ENCODE data around the gene BRD9. TPM values are rescaled to one million over a fixed set of nuclear protein-coding genes. Genes with fewer than 3 reads are reported as not detected.

The BRD9 gene
- total RNA-seq, 4 donors from 2014 or later, result 29.6 to 91.3 (median 37.9) TPM

DNA sequence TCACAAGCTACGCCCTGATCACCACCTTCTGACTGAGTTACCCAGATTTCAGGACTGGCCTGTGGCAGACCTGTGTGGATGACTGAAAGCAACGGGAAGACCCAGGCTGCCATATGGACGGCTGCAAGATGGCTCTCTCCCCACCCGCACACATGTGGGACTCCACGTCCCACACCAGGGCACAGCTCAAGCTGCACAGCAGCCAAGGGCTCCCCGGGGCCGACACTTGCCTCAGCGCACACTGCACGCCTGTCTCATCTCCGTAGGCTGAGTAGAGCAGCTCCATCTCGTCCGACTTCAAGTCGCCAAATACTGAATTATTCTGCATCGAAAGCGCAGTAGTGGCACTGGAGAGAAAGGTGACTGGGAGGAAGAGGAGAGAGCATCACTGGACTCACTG, 14.5 kb downstream of the BRD9 start:
- no peaks in the 10 kb centered on the region for H3K9me3 ChIP-seq
- H3K27me3 ChIP-seq, result no peaks in the 10 kb centered on the region
- H3K27ac ChIP-seq, result no peak overlapping the region
- no peak for DNase-seq
- H3K4me3 ChIP-seq, result no peak overlapping the region
- no peaks in the 10 kb centered on the region for H3K4me1 ChIP-seq
- intact Hi-C loops (cut with DNase I; ENCODE audit: low total_unique reads) (no loop called here), in situ Hi-C loops (cut with MboI; ENCODE audit: low pct_ligation_motif_present in 1 of 4, low pct_unique_long_range_greater_than_20kb in 1 of 4, low sequenced_read_pairs in 3 of 4) (no loop called here)
- peaks cover 0 to 49% (median 18%) of the 10 kb centered on the region in 4 donors for H3K36me3 ChIP-seq
- TF ChIP-seq POLR2AphosphoS5 (IDR thresholded peaks at IDR 0.05), result no peak
- no peak for TF ChIP-seq POLR2A (IDR thresholded peaks at IDR 0.05)
- TF ChIP-seq, protein P1, sequence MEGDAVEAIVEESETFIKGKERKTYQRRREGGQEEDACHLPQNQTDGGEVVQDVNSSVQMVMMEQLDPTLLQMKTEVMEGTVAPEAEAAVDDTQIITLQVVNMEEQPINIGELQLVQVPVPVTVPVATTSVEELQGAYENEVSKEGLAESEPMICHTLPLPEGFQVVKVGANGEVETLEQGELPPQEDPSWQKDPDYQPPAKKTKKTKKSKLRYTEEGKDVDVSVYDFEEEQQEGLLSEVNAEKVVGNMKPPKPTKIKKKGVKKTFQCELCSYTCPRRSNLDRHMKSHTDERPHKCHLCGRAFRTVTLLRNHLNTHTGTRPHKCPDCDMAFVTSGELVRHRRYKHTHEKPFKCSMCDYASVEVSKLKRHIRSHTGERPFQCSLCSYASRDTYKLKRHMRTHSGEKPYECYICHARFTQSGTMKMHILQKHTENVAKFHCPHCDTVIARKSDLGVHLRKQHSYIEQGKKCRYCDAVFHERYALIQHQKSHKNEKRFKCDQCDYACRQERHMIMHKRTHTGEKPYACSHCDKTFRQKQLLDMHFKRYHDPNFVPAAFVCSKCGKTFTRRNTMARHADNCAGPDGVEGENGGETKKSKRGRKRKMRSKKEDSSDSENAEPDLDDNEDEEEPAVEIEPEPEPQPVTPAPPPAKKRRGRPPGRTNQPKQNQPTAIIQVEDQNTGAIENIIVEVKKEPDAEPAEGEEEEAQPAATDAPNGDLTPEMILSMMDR (IDR thresholded peaks at IDR 0.05), result no peak
- no peak for TF ChIP-seq EP300 (IDR thresholded peaks at IDR 0.05; ENCODE audit: low read depth)
- 87% methylated on average over 15 of the region's 15 CpGs; no CpG with 5 or more reads in 1 of the 2 donors for WGBS, 2 donors (ENCODE audit: low coverage in 1 of 2)

DNA sequence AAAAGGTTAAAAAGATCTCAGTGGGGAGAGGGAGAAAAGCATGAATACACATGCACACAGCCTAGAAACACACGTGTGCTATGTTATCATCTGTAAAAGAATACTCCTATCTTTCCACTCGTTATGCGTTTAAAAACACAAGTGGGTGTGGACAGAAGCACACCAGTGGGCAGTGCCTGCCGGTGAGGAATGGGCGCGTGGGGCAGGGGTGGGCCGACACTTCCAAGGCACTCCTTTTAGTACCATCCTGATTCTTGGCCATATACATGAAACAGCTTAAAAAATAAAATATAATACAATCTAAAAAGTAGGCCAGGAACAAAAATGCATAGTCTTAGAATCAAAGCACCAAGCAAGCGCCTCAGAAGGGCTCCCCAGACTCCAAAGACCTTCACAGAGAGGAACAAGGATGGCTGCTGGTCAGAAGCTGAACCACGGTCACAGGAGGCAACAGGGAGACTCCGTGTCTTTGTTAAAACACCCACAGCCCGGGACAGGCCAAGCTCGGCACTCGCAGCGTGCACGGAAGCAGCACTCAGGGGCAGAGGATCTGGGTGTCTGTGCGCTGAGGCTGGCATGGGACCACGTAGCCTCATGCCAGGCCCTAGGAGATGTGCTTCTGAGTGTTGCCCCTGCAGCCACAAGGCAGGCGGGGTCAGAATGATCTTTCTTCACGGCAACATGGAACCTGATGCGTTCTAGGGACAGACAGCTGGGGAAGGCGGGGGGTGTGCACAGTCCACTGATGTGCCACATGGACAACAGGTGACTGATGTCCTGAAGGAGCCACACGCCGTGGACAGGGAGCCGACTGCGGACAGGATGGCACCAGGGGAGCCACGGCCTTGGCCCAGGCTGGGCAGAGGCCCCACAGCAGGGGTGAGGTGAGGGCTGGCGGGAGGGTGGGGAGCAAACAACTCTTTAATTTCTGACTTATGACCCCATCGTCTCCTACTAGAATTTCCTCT, 15.9 kb downstream of the BRD9 start:
- Histone ChIP-seq H3K9me3 (no peaks in the 10 kb centered on the region), H3K36me3 (peaks cover 0 to 55% (median 22%) of the 10 kb centered on the region in 4 donors), H3K4me1 (no peaks in the 10 kb centered on the region), H3K27ac (no peak overlapping the region), H3K4me3 (no peak overlapping the region), H3K27me3 (no peaks in the 10 kb centered on the region)
- intact Hi-C loops (cut with DNase I; ENCODE audit: low total_unique reads) (no loop called here), in situ Hi-C loops (cut with MboI; ENCODE audit: low pct_ligation_motif_present in 1 of 4, low pct_unique_long_range_greater_than_20kb in 1 of 4, low sequenced_read_pairs in 3 of 4) (no loop called here)
- WGBS, 2 donors (ENCODE audit: low coverage in 1 of 2), result 93 to 94% methylated on average over 3 to 28 of the region's 28 CpGs
- no peak for DNase-seq
- TF ChIP-seq POLR2AphosphoS5 (IDR thresholded peaks at IDR 0.05), result no peak
- no peak for TF ChIP-seq POLR2A (IDR thresholded peaks at IDR 0.05)
- TF ChIP-seq, protein P1 (IDR thresholded peaks at IDR 0.05), result no peak

DNA sequence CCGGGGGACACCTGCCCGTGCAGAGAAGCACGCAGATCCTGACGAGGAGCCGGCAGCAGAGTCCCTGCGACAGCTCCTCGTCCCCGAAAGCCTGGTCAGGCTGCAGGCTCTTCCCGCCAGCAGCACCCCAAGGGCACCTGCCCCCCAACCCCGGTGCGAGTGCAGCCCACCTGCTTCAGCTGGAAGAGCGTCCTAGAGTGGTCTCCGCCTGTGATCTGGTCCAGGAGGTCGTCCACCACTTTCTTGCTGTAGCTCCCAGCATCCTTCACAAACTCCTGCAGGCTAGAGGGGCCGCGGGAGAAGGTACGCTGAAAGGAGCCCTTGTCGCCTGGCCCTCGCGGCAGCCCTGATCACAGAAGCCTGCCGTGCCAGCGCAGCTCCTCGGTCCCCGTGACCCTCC, 16.7 kb downstream of the BRD9 start:
- H3K4me1 ChIP-seq, result no peaks in the 10 kb centered on the region
- peaks cover 0 to 55% (median 22%) of the 10 kb centered on the region in 4 donors for H3K36me3 ChIP-seq
- no peaks in the 10 kb centered on the region for H3K9me3 ChIP-seq
- in situ Hi-C loops (cut with MboI; ENCODE audit: low pct_ligation_motif_present in 1 of 4, low pct_unique_long_range_greater_than_20kb in 1 of 4, low sequenced_read_pairs in 3 of 4) (no loop called here), intact Hi-C loops (cut with DNase I; ENCODE audit: low total_unique reads) (no loop called here)
- WGBS, 2 donors (ENCODE audit: low coverage in 1 of 2), result 87 to 94% methylated on average over 3 to 24 of the region's 24 CpGs
- no peak overlapping the region for H3K4me3 ChIP-seq
- H3K27me3 ChIP-seq, result no peaks in the 10 kb centered on the region
- no peak overlapping the region for H3K27ac ChIP-seq
- no peak for DNase-seq
- TF ChIP-seq POLR2A (IDR thresholded peaks at IDR 0.05) (no peak), EP300 (IDR thresholded peaks at IDR 0.05; ENCODE audit: low read depth) (no peak), POLR2AphosphoS5 (IDR thresholded peaks at IDR 0.05) (no peak)
- TF ChIP-seq, protein P1 (IDR thresholded peaks at IDR 0.05), result no peak

DNA sequence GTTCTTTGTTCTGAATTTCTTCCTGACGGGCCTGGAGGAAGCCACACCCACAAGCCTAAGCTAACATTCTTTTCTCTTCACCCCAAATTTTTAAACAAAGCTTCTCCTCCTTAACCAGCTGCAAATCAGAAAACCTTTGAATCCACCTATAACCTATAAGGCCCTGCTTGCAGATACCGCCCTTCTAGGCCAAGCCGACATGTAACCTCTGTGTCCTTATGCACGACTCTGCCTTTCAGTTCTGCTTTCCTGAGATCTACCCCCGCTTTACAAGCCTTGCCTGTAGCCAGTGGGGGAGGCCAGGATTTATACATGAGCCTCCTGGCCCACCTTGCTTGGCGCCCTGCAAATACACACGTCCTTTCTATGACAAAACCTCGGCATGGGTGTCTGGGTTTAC, 19.3 kb downstream of the BRD9 start:
- TF ChIP-seq POLR2A (IDR thresholded peaks at IDR 0.05), result no peak
- in situ Hi-C loops (cut with MboI; ENCODE audit: low pct_ligation_motif_present in 1 of 4, low pct_unique_long_range_greater_than_20kb in 1 of 4, low sequenced_read_pairs in 3 of 4) (no loop called here), intact Hi-C loops (cut with DNase I; ENCODE audit: low total_unique reads) (no loop called here)
- H3K9me3 ChIP-seq, result no peaks in the 10 kb centered on the region
- 40 to 88% methylated on average over 1 to 8 of the region's 8 CpGs for WGBS, 2 donors (ENCODE audit: low coverage in 1 of 2)
- H3K4me1 ChIP-seq, result no peaks in the 10 kb centered on the region
- no peaks in the 10 kb centered on the region for H3K27me3 ChIP-seq
- H3K4me3 ChIP-seq, result no peak overlapping the region
- DNase-seq, result no peak
- no peak overlapping the region for H3K27ac ChIP-seq
- peaks cover 0 to 73% (median 31%) of the 10 kb centered on the region in 4 donors for H3K36me3 ChIP-seq

Measured in transverse colon (tissue), 4 donors.